Right atrium auricular region (tissue), 2 donors: Measurements from ENCODE around the gene INTS6. TPM values are rescaled to one million over a fixed set of nuclear protein-coding genes. Genes with fewer than 3 reads are reported as not detected.
A peak's percentile ranks its signal among the peaks of the same experiment; 100 is the strongest.

Source experiments
- DNase-seq: peaks from one replicate; pipeline ENCODE4 v3.0.0-alpha.2; 2019; ENCODE audit warnings: low spot score
- H3K27ac ChIP-seq, 2 donors: fragments of 200-600 bp; sonication (generic); 1 replicate in 1 of 2; 2 replicates in 1 of 2; pipeline ENCODE4 v1.5.1; 2016 to 2019
- H3K27me3 ChIP-seq, 2 donors: fragments of 200-600 bp; sonication (generic); one replicate each; pipeline versions ENCODE4 v1.5.1 to v1.6.0; 2017 to 2019
- H3K36me3 ChIP-seq: fragments of 200-600 bp; sonication (generic); one replicate; pipeline ENCODE4 v1.5.1; 2016
- H3K4me1 ChIP-seq, 2 donors: fragments of 200-600 bp; sonication (generic); one replicate each; pipeline versions ENCODE4 v1.5.1 to v1.6.0; 2017 to 2019
- H3K4me3 ChIP-seq, 2 donors: fragments of 200-600 bp; sonication (generic); 1 replicate in 1 of 2; 2 replicates in 1 of 2; pipeline ENCODE4 v1.5.1; 2017 to 2019; ENCODE audit warnings: mild to moderate bottlenecking in 1 of 2, moderate library complexity in 1 of 2
- H3K9me3 ChIP-seq, 2 donors: fragments of 200-600 bp; sonication (generic); one replicate each; pipeline ENCODE4 v1.5.1; 2019
- CTCF ChIP-seq, 2 donors: fragments of 200-600 bp; sonication (generic); IDR thresholded peaks; one replicate each; pipeline ENCODE4 v1.5.1; 2019; ENCODE audit warnings: antibody characterized with exemption in 2 of 2
- total RNA-seq, 2 donors: library from RNA; depleted of rRNA; stranded (reverse); fragments of >200 nt; gene quantifications; one replicate each; pipeline ENCODE4 v1.1.0, GENCODE V29; 2016

The INTS6 gene
- total RNA-seq, 2 donors from 2014 or later, result 18.7 to 27.6 TPM

GRCh38 chr13:51332566-51333361, 120.1 kb downstream of the INTS6 start:
- H3K4me1 ChIP-seq, result no peaks in the 10 kb centered on the region
- no peak overlapping the region for H3K4me3 ChIP-seq
- H3K27ac ChIP-seq, result no peak overlapping the region
- no peaks in the 10 kb centered on the region for H3K9me3 ChIP-seq
- no peak for DNase-seq
- no peaks in the 10 kb centered on the region for H3K27me3 ChIP-seq
- no peaks in the 10 kb centered on the region for H3K36me3 ChIP-seq
- TF ChIP-seq CTCF (IDR thresholded peaks at IDR 0.05), result no peak

GRCh38 chr13:51331354-51331861, 121.4 kb downstream of the INTS6 start:
- Histone ChIP-seq H3K27ac (no peak overlapping the region), H3K36me3 (no peaks in the 10 kb centered on the region), H3K9me3 (no peaks in the 10 kb centered on the region), H3K27me3 (no peaks in the 10 kb centered on the region), H3K4me3 (no peak overlapping the region), H3K4me1 (no peaks in the 10 kb centered on the region)
- TF ChIP-seq CTCF (IDR thresholded peaks at IDR 0.05), result no peak
- no peak for DNase-seq

- TF ChIP-seq CTCF (IDR thresholded peaks at IDR 0.05), result no peak
- no peak for DNase-seq
- H3K4me3 ChIP-seq, result no peak overlapping the region
- no peaks in the 10 kb centered on the region for H3K27me3 ChIP-seq
- H3K4me1 ChIP-seq, result no peaks in the 10 kb centered on the region
- H3K9me3 ChIP-seq, result no peaks in the 10 kb centered on the region
- H3K36me3 ChIP-seq, result no peaks in the 10 kb centered on the region
- no peak overlapping the region for H3K27ac ChIP-seq
Measured at GRCh38 chr13:51330791-51331190, 122.0 kb downstream of the INTS6 start.

- H3K27ac ChIP-seq, result no peak overlapping the region
Measured at GRCh38 chr13:51329606-51330005, 123.2 kb downstream of the INTS6 start.

GRCh38 chr13:51328488-51328887, 124.3 kb downstream of the INTS6 start:
- H3K27ac ChIP-seq, result no peak overlapping the region

More at GRCh38 chr13:51329606-51330005, 123.2 kb downstream of the INTS6 start:
- H3K36me3 ChIP-seq, result no peaks in the 10 kb centered on the region
- peak; percentile 28 for DNase-seq
- H3K9me3 ChIP-seq, result no peaks in the 10 kb centered on the region
- H3K4me1 ChIP-seq, result no peaks in the 10 kb centered on the region
- no peak overlapping the region for H3K4me3 ChIP-seq
- H3K27me3 ChIP-seq, result no peaks in the 10 kb centered on the region
- TF ChIP-seq CTCF (IDR thresholded peaks at IDR 0.05), result no peak

More at GRCh38 chr13:51328488-51328887, 124.3 kb downstream of the INTS6 start:
- Histone ChIP-seq H3K4me1 (no peaks in the 10 kb centered on the region), H3K9me3 (no peaks in the 10 kb centered on the region), H3K4me3 (no peak overlapping the region), H3K36me3 (no peaks in the 10 kb centered on the region), H3K27me3 (no peaks in the 10 kb centered on the region)
- DNase-seq, result peak; percentile 43
- no peak for TF ChIP-seq CTCF (IDR thresholded peaks at IDR 0.05)
